ENCODE measurements around the gene UBE2D4.

DNA sequence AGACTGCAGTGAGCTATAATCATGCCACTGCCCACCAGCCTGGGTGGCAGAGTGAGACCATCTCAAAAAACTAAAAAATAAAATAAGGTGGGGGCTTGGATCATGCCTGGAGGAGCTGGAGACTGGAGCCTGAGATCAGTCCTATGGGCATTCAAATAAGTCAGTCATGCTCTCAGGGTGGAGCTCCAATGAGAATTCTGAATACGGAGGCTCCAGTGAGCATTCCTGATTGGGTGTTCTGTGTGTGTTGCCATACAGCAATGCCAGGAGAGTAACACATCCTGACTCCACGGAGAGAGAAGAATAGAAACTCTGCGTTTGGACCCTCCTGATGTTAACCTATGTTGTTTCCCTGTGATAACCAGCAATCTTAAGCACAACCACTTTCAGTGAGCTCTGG, 16.0 kb downstream of the UBE2D4 start:
- TF ChIP-seq, protein P1, sequence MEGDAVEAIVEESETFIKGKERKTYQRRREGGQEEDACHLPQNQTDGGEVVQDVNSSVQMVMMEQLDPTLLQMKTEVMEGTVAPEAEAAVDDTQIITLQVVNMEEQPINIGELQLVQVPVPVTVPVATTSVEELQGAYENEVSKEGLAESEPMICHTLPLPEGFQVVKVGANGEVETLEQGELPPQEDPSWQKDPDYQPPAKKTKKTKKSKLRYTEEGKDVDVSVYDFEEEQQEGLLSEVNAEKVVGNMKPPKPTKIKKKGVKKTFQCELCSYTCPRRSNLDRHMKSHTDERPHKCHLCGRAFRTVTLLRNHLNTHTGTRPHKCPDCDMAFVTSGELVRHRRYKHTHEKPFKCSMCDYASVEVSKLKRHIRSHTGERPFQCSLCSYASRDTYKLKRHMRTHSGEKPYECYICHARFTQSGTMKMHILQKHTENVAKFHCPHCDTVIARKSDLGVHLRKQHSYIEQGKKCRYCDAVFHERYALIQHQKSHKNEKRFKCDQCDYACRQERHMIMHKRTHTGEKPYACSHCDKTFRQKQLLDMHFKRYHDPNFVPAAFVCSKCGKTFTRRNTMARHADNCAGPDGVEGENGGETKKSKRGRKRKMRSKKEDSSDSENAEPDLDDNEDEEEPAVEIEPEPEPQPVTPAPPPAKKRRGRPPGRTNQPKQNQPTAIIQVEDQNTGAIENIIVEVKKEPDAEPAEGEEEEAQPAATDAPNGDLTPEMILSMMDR (IDR thresholded peaks at IDR 0.05) = no peak
- TF ChIP-seq EZH2phosphoT487 (IDR thresholded peaks at IDR 0.05) (no peak), EZH2 (IDR thresholded peaks at IDR 0.05) (no peak)
